Astrocyte (in vitro differentiated cells and primary cell): ENCODE results near the gene KCTD21.

ENCODE experiments used
- EZH2 ChIP-seq: IDR thresholded peaks from 2 replicates; pipeline ENCODE4 v1.6.1; 2012; ENCODE audit warnings: mild to moderate bottlenecking, low read length, inconsistent platforms; ENCODE audit not compliant: insufficient read depth
- TF ChIP-seq, protein P1 (sequence below): IDR thresholded peaks from 2 replicates; pipeline ENCODE4 v1.5.1; 2011; ENCODE audit warnings: low read depth, mild to moderate bottlenecking, inconsistent platforms, low read length, moderate library complexity; ENCODE audit not compliant: insufficient read depth

GRCh38 chr11:78209478-78209877, 21.1 kb upstream of the KCTD21 start:
- TF ChIP-seq, protein P1, sequence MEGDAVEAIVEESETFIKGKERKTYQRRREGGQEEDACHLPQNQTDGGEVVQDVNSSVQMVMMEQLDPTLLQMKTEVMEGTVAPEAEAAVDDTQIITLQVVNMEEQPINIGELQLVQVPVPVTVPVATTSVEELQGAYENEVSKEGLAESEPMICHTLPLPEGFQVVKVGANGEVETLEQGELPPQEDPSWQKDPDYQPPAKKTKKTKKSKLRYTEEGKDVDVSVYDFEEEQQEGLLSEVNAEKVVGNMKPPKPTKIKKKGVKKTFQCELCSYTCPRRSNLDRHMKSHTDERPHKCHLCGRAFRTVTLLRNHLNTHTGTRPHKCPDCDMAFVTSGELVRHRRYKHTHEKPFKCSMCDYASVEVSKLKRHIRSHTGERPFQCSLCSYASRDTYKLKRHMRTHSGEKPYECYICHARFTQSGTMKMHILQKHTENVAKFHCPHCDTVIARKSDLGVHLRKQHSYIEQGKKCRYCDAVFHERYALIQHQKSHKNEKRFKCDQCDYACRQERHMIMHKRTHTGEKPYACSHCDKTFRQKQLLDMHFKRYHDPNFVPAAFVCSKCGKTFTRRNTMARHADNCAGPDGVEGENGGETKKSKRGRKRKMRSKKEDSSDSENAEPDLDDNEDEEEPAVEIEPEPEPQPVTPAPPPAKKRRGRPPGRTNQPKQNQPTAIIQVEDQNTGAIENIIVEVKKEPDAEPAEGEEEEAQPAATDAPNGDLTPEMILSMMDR: no peak
- TF ChIP-seq EZH2: no peak
